Thyroid gland (tissue), 4 donors: ENCODE data around the gene CCNQ. TPM values are rescaled to one million over a fixed set of nuclear protein-coding genes. Genes with fewer than 3 reads are reported as not detected.
"Not testable (repeated sequence)": the region's sequence is repeated elsewhere in the genome, so short reads cannot be mapped to it uniquely, and the experiment has no call there.

ENCODE experiments used
- DNase-seq, 2 donors: peaks; one replicate each; pipeline ENCODE4 v3.0.0-alpha.2; 2019
- H3K27ac ChIP-seq, 3 donors: fragments of 200-600 bp; sonication (generic); 1 replicate in 2 of 3; 2 replicates in 1 of 3; pipeline ENCODE4 v1.5.1; 2016 to 2019; ENCODE audit warnings: mild to moderate bottlenecking in 1 of 3, moderate library complexity in 1 of 3
- H3K27me3 ChIP-seq: fragments of 200-600 bp; sonication (generic); one replicate; pipeline ENCODE4 v1.5.1; 2019
- H3K36me3 ChIP-seq, 2 donors: fragments of 200-600 bp; sonication (generic); one replicate each; pipeline ENCODE4 v1.5.1; 2016 to 2019
- H3K4me1 ChIP-seq, 2 donors: fragments of 200-600 bp; sonication (generic); one replicate each; pipeline ENCODE4 v1.5.1; 2017 to 2019
- H3K4me3 ChIP-seq, 3 donors: fragments of 200-600 bp; sonication (generic); replicated peaks in 1 of 3; 1 replicate in 2 of 3; 2 replicates in 1 of 3; pipeline ENCODE4 v1.5.1; 2016; ENCODE audit warnings: mild to moderate bottlenecking in 1 of 3
- H3K9me3 ChIP-seq: fragments of 200-600 bp; sonication (generic); one replicate; pipeline ENCODE4 v1.5.1; 2017
- CTCF ChIP-seq, 6 experiments: fragments of 200-600 bp in 3 of 6; fragments of 450-650 bp in 3 of 6; sonication (generic) in 3 of 6; IDR thresholded peaks; one replicate each; pipeline ENCODE4 v1.5.1; 2016 to 2019; ENCODE audit warnings: antibody characterized with exemption in 6 of 6, mild to moderate bottlenecking in 2 of 6, inconsistent platforms in 1 of 6, moderate library complexity in 1 of 6
- POLR2A ChIP-seq, 2 donors: fragments of 450-650 bp; IDR thresholded peaks; one replicate each; pipeline ENCODE4 v1.6.1; 2017; ENCODE audit warnings: antibody characterized with exemption in 2 of 2, mild to moderate bottlenecking in 2 of 2, moderate library complexity in 1 of 2
- WGBS, 2 donors: methylation state at CpG; one replicate each; pipeline ENCODE4 v1.1.5; 2017; 5-methylcytosine and 5-hydroxymethylcytosine counted together
- intact Hi-C: fragments of 100-400 bp; cut with DNase I; formaldehyde crosslinking; loops from one replicate; pipeline ENCODE4 v1.15.1; 2023
- total RNA-seq, 4 donors: library from RNA; depleted of rRNA; stranded (reverse); fragments of >200 nt; gene quantifications; one replicate each; pipeline ENCODE4 v1.2.3, GENCODE V29; 2016

CCNQ gene
- total RNA-seq, 4 donors from 2014 or later: 22.0 to 43.3 (median 33.0) TPM

GRCh38 chrX:153608376-153608775, 9.4 kb upstream of the CCNQ start:
- H3K4me3 ChIP-seq: no peak overlapping the region
- no peak overlapping the region for H3K27ac ChIP-seq
- peaks cover 0 to 5% of the 10 kb centered on the region in 2 donors for H3K4me1 ChIP-seq
- H3K36me3 ChIP-seq: no peaks in the 10 kb centered on the region
- 82 to 85% methylated on average over 2 of the region's 2 CpGs for WGBS, 2 donors
- H3K27me3 ChIP-seq: no peaks in the 10 kb centered on the region
- TF ChIP-seq POLR2A (IDR thresholded peaks at IDR 0.05) (no peak), CTCF (IDR thresholded peaks at IDR 0.05) (no peak)
- DNase-seq: no peak
- intact Hi-C loops: loop anchor here (5.0 kb wide), 1 partner anchor 59 kb away; no protein-coding TSS in a partner anchor
- no peaks in the 10 kb centered on the region for H3K9me3 ChIP-seq

- no peak overlapping the region for H3K27ac ChIP-seq
- 83 to 88% methylated on average over 23 of the region's 23 CpGs for WGBS, 2 donors
- TF ChIP-seq POLR2A (IDR thresholded peaks at IDR 0.05): no peak
- TF ChIP-seq CTCF (IDR thresholded peaks at IDR 0.05): no peak
- H3K4me1 ChIP-seq: peaks cover 0 to 5% of the 10 kb centered on the region in 2 donors
- intact Hi-C loops: loop anchor here (5.0 kb wide), 1 partner anchor 61 kb away; no protein-coding TSS in a partner anchor
- no peaks in the 10 kb centered on the region for H3K36me3 ChIP-seq
- H3K9me3 ChIP-seq: no peaks in the 10 kb centered on the region
- DNase-seq: no peak
- H3K4me3 ChIP-seq: no peak overlapping the region
- no peaks in the 10 kb centered on the region for H3K27me3 ChIP-seq
Measured at GRCh38 chrX:153606503-153606902, 7.6 kb upstream of the CCNQ start.

GRCh38 chrX:153604666-153605380, 5.9 kb upstream of the CCNQ start:
- not testable (repeated sequence) for H3K4me1 ChIP-seq, H3K27me3 ChIP-seq, H3K27ac ChIP-seq, H3K4me3 ChIP-seq, H3K36me3 ChIP-seq, H3K9me3 ChIP-seq, DNase-seq
- intact Hi-C loops: loop anchor here (5.0 kb wide), 1 partner anchor 62 kb away; no protein-coding TSS in a partner anchor
- WGBS, 2 donors: 91 to 94% methylated on average over 8 to 10 of the region's 18 CpGs

- TF ChIP-seq POLR2A (IDR thresholded peaks at IDR 0.05): no peak
- TF ChIP-seq CTCF (IDR thresholded peaks at IDR 0.05): no peak
- no peaks in the 10 kb centered on the region for H3K36me3 ChIP-seq
- WGBS, 2 donors: 95 to 100% methylated on average over 3 to 7 of the region's 17 CpGs
- no peak overlapping the region for H3K27ac ChIP-seq
- H3K9me3 ChIP-seq: no peaks in the 10 kb centered on the region
- no peaks in the 10 kb centered on the region for H3K27me3 ChIP-seq
- no peak overlapping the region for H3K4me3 ChIP-seq
- H3K4me1 ChIP-seq: no peaks in the 10 kb centered on the region
- intact Hi-C loops: no loop called here
- DNase-seq: no peak
Measured at GRCh38 chrX:153603131-153603656, 4.3 kb upstream of the CCNQ start.

- Histone ChIP-seq H3K27ac (no peak overlapping the region), H3K27me3 (no peaks in the 10 kb centered on the region), H3K9me3 (no peaks in the 10 kb centered on the region), H3K36me3 (no peaks in the 10 kb centered on the region), H3K4me1 (peaks cover 0 to 4% of the 10 kb centered on the region in 2 donors), H3K4me3 (no peak overlapping the region)
- intact Hi-C loops: no loop called here
- DNase-seq: no peak
- TF ChIP-seq CTCF (IDR thresholded peaks at IDR 0.05) (no peak), POLR2A (IDR thresholded peaks at IDR 0.05) (no peak)
- 96 to 97% methylated on average over 3 of the region's 3 CpGs for WGBS, 2 donors
Measured at GRCh38 chrX:153602601-153603000, 3.7 kb upstream of the CCNQ start.
